Progenitor cell of endocrine pancreas (in vitro differentiated cells): ENCODE data around the gene ZC3H11A. TPM values are rescaled to one million over a fixed set of nuclear protein-coding genes. Genes with fewer than 3 reads are reported as not detected.

Experiments used
- DNase-seq: peaks from one replicate; pipeline ENCODE4 v3.0.0; 2021; ENCODE audit warnings: low spot score; ENCODE audit not compliant: unreplicated experiment
- H3K27ac Mint-ChIP-seq: 2 replicates; pipeline ENCODE4 v1.8.0; 2021; ENCODE audit warnings: mild to moderate bottlenecking, moderate library complexity, mixed read lengths
- H3K27me3 Mint-ChIP-seq: 2 replicates; pipeline ENCODE4 v1.8.0; 2021; ENCODE audit warnings: mixed read lengths
- H3K36me3 Mint-ChIP-seq: 2 replicates; pipeline ENCODE4 v1.8.0; 2022; ENCODE audit warnings: mixed read lengths; ENCODE audit not compliant: insufficient read depth
- H3K4me1 Mint-ChIP-seq: 2 replicates; pipeline ENCODE4 v1.8.0; 2021; ENCODE audit warnings: low read depth, mixed read lengths
- H3K4me3 Mint-ChIP-seq: 2 replicates; pipeline ENCODE4 v1.8.0; 2021; ENCODE audit warnings: low read depth, mild to moderate bottlenecking, moderate library complexity, mixed read lengths
- H3K9me3 Mint-ChIP-seq: 2 replicates; pipeline ENCODE4 v1.8.0; 2021; ENCODE audit warnings: low read depth, mixed read lengths
- CTCF ChIP-seq: fragments of 200-600 bp; sonication (generic); IDR thresholded peaks from one replicate; pipeline ENCODE4 v1.5.0; 2021; ENCODE audit warnings: antibody characterized with exemption, mild to moderate bottlenecking; ENCODE audit not compliant: unreplicated experiment
- total RNA-seq: library from RNA; stranded (reverse); gene quantifications from 2 replicates; pipeline ENCODE4 v1.2.1, GENCODE V29; 2021

Gene ZC3H11A
- total RNA-seq, 1 donor from 2014 or later = 100 TPM

GRCh38 chr1:203776636-203777035 lies 18.8 kb upstream of the ZC3H11A start:
- H3K27ac Mint-ChIP-seq = no peak overlapping the region
- H3K9me3 Mint-ChIP-seq = no peaks in the 10 kb centered on the region
- H3K4me3 Mint-ChIP-seq = no peak overlapping the region
- TF ChIP-seq CTCF = no peak
- no peaks in the 10 kb centered on the region for H3K27me3 Mint-ChIP-seq
- no peaks in the 10 kb centered on the region for H3K4me1 Mint-ChIP-seq
- H3K36me3 Mint-ChIP-seq = no peaks in the 10 kb centered on the region
- DNase-seq = no peak

GRCh38 chr1:203777596-203777995 lies 17.8 kb upstream of the ZC3H11A start:
- TF ChIP-seq CTCF = no peak
- no peaks in the 10 kb centered on the region for H3K9me3 Mint-ChIP-seq
- H3K36me3 Mint-ChIP-seq = no peaks in the 10 kb centered on the region
- no peak overlapping the region for H3K27ac Mint-ChIP-seq
- H3K4me3 Mint-ChIP-seq = no peak overlapping the region
- H3K27me3 Mint-ChIP-seq = no peaks in the 10 kb centered on the region
- no peak for DNase-seq
- no peaks in the 10 kb centered on the region for H3K4me1 Mint-ChIP-seq

- Mint-ChIP-seq H3K36me3 (no peaks in the 10 kb centered on the region), H3K4me1 (no peaks in the 10 kb centered on the region), H3K27me3 (no peaks in the 10 kb centered on the region), H3K4me3 (no peak overlapping the region), H3K9me3 (no peaks in the 10 kb centered on the region), H3K27ac (no peak overlapping the region)
- DNase-seq = no peak
- TF ChIP-seq CTCF = no peak
Observed at GRCh38 chr1:203778146-203778545, 17.3 kb upstream of the ZC3H11A start.

GRCh38 chr1:203778789-203779188 lies 16.6 kb upstream of the ZC3H11A start:
- no peak overlapping the region for H3K27ac Mint-ChIP-seq

GRCh38 chr1:203781962-203782361 lies 13.5 kb upstream of the ZC3H11A start:
- Mint-ChIP-seq H3K9me3 (peaks cover 7% of the 10 kb centered on the region), H3K27me3 (no peaks in the 10 kb centered on the region), H3K27ac (no peak overlapping the region), H3K4me1 (no peaks in the 10 kb centered on the region), H3K36me3 (no peaks in the 10 kb centered on the region), H3K4me3 (no peak overlapping the region)
- no peak for TF ChIP-seq CTCF
- DNase-seq = no peak

More at GRCh38 chr1:203778789-203779188, 16.6 kb upstream of the ZC3H11A start:
- Mint-ChIP-seq H3K4me1 (no peaks in the 10 kb centered on the region), H3K27me3 (no peaks in the 10 kb centered on the region), H3K4me3 (no peak overlapping the region), H3K9me3 (no peaks in the 10 kb centered on the region), H3K36me3 (no peaks in the 10 kb centered on the region)
- no peak for TF ChIP-seq CTCF
- DNase-seq = no peak
